Hippocampal formation (tissue), 2 donors: ENCODE results near the gene CDH22.
A peak's percentile ranks its signal among the peaks of the same experiment; 100 is the strongest.

Experiments used
- DNase-seq, 2 donors: peaks; one replicate each; lab custom pipeline; 2025; lab: John Stamatoyannopoulos, UW

CDH22 gene

DNA sequence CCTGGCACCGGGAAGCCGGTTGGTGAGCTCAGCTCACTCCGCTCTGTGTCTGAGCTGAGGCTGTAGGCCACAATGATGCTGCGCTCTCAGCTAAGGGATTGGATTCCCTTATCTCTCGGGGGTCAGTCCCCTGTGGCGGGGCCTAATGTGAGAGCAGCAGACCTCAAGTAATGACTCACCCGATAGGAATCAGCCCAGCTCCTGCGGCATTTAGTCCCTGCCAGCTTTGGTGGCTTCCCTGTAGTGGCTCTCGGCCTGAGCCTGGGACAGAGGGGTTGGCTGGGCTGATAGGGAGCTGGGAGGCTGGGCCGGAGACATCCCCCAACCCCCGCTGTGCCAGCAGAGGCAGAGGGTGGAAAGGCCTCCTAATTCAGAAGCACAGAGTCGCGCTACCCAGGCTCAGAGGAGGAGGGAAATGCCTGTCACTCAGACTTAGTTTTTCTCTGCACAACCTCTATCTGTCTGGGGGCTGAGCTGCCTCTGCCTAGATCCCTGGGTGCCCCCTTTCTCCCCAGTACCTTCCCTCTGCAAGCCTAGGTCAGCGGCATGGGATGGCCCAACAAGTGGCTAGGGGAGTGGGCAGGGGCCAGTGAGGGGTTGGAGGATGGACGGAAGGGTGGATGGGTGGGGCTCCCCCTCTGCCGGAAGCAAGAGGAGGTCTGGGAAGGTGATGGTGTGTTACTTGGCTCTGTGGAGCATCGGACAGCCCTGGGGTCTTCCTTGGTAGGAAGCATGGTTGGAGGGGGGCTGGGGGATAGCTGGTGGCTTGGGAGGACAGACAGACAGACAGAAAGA, 92.2 kb downstream of the CDH22 start:
- DNase-seq: no peak

DNA sequence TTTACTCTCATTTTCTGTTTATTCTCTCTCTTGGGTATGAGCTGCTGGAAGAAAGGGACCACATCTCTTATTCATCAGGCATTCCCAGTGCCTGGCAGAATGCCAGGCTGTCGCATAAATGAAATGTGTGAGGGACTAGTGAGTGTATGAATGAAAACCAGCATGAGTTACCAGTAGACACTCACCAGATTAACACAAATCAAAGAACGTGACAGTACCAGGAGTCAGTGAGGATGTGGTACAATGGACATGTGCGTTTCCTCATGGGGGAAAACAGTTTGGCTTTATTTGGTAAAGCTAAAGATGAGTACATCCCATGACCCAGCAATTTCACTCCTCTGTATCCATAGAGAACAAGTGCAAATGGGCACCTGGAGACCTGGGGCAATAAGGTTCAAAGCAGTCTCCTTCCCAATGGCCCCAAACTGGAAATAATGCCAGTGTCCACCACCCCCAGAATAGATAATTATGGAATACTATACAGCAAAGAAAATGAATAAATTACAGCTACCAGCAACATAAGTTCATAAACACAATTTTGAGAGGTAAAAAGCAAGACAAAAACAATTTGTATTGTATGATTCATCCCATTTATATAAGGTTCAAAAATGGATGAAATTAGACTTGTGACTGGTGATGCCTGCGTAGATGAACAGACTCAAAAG, 93.3 kb downstream of the CDH22 start:
- no peak for DNase-seq

DNA sequence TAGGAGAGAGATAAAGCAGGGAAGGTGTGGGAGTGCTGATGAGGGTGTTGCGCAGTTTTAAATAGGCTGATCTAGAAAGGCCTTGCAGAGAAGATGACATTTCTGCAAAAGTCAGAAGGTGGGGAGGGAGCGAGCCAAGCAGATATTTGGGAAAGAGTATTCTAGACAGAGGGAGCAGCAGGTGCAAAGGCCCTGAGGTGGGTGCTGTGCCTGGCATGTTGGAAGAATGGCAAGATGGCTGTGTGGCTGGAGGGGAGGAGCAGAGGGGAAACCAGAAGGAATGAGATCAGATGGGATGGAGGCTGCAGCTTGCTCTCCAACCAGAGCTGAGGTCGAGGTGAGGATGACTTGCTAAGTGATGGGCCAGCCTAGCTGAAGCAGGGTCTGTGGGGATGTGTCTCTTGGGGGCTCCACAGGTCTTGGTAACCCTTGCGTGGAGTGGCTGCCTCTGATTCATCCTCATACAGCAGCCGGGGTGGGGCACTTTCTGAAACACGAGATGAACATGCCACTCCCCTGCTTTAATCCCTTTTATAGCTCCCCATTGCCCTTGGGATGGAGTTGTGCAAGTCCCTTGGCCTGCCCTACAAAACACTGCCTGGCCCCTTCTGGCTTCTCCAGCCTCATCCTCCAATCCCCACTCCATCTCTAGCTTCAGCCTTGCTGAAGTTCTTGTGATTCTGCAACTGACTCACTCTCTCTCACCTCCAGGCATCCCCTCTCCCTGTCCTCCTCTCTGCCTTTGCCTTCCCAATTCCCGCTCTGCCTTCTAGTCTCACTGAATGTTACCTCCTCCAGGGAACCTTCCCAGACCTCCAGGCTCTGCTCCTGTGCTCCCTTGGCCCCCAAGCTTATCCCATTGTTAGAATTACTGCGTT, 94.1 kb downstream of the CDH22 start:
- no peak for DNase-seq

DNA sequence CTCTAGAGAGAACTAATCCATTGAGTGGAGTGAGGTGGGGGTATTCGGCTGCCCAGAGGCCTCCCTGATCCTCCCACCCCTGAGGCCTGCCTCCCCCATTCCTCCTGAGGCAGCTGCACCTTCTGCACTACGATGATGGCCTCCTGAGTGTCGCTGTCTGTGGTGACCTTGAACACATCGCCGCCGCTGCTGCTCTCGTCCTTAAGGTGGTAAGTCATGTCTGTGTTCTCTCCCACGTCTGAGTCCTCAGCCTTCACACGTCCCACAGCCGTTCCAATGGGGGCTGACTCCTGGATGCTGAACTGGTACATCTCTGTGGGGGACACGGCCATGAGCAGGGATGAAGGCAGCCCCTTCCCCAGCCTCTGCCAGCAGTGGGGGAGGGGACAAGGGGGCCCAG, 95.4 kb downstream of the CDH22 start:
- DNase-seq: no peak

DNA sequence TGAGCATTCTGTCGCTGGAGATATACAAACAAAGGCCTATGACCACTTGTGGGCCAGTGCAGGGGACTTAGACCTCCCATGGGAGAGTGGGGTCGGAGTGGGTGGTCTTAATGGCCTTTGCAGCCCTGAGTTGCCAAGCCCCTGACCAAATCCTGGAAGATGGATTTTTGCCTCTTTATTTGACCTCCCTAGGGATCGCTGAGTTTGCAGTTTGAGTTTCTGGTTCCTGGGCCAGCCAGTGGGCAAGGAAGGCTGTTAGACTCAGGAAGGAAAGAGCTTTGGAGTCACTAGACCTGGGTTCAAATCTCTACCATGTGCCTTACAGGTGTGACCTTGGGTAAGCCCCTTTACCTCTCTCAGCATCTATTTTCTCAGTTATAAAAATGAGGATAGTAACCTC, 96.0 kb downstream of the CDH22 start:
- no peak for DNase-seq

DNA sequence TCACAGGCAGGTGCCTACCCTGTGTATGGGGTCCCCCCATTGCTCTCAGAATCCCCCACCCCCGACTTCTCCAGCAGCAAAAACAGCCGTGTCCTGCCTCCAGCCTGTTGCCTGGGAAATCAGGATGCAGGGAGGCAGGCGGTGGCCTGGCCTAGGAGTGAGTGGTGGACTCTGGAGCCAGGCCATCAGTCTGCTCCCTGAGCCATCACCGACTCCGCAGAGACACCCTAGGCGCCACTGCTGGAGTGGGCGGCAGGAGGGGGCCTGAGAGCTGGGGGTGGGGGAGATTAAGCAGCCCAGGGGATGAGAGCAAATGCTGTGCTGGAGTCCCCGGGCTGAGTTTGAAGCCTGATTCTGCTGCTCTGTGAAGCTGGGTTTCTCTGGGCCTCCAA, 97.0 kb downstream of the CDH22 start:
- DNase-seq: no peak

DNA sequence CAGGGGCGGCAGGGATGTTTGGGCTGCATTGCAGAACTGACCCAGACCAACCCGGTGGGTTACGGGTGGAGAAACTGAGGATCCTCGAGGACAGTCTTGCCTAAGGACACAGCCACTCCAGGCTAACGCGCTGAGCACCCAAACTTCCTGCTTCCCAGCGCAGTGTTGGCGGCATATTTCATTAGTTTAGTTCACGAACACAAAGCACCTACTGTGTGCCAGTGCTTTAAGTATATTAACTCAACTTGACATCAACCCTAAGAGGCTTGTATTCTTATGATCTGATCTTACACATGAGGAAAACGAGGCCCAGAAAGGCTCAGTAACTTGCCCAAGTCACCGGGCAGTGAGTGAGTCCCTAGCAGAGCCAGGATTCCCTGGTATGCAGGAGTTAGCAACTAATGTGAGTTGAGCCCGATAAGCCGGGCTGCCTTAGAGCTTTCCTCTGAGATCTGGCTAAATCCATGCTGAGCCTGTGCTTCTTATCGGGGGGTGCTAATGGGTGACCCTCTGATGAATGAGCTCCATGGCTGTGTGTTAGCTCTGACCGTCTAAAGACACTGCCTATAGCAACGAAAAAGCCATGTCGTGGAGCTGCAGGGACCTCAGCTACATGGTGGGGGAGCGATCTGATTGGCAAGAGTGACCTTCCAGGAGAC, 97.5 kb downstream of the CDH22 start:
- no peak for DNase-seq

DNA sequence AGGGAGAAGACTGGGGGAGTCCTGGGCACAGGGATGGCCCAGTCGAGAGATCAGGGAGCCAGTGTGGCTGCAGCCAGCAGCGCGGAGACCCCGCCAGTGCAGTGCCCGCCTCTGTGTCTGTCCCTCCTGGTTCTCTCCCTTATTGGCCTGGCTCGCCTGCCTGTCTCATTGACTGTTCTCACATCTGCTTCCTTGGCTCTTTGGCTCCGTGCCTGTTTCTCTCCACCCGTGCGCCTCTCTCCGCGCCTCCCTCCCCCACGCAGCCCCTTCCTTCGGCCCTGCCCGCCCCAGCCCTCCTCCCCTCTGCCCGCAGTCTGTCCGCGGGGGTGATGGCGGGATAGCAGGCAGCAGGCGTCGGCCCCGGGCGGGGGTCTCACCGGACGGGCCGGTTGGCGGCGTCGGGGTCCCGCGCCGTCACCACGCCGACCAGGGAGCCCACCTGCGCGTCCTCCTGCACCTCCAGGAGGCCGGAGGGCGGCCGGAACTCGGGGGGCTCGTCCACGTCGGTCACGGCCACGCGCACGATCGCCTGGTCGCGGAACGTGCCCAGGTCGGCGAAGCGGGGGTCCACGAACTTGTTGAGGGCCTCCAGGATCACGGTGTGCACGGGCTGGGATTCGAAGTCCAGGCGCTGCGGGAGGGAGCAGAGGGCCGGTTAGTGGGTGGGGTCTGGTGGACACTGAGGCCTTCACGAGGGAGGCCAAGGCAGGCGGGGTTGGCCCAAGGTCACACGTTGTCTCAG, 98.2 kb downstream of the CDH22 start:
- DNase-seq: no peak

DNA sequence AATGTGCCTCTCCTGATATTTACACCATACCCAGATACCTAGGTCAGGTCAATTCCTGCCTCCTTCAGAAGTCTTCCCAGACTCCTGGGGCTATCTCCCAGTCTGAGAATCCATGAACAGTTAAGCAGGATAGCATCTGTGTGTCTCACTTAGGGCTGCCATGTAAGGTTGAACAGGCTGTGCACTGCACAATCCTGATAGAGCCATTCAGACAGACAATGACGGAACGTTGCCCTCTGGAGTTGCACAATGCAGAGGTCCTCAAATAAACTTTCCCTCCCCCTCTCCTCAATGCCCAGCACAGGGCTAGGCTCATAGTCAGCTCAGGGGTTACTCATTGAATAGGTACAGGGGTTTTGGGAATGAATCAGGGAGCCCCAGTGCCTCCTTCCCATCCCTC, 100.5 kb downstream of the CDH22 start:
- no peak for DNase-seq

DNA sequence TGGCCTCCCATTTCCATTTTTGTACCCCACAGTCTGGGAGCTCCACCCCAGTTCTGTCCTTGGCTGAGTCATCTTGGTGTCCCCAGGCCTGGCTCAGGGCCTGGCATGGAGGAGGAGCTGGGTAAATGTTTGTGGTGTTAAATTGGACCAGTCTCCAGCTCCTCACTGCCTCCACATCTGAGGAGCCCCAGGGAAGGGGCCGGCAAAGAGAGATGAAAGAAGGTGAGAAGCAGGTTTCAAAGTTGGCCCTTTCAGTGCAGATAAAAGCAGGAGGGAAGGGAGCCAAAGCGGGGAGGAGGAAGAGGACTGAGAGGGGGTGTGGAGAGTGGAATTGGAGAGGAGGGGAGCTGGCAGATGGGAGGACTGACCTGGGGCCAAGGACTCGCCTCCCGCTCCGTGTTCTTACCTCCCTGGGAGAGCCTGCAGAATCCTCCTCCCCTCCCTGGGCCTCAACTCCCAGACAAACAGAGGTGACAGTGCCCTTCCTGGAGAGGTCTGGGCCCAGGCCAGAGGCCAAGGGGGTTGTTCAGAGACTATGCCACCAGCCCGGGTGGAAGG, 101.2 kb downstream of the CDH22 start:
- DNase-seq: no peak

DNA sequence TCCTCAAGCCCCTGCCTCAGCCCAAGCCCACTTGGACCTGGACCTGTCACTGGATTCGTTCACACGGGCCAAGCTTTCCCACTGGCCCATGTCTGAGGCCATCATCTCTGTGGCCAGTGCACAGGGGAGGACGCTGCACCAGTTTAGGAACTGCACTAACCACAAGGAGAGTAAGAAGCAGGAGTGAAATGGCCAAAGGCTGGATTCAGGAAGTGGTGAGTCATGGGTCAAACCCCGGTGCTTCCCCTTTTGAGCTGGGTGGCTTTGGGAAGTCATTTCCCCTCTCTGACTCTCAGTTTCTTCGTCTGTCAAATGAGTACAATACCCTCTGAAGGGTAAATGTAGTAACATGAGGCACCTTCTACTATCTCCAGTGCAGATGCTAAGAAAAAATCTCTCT, 102.3 kb downstream of the CDH22 start:
- DNase-seq: peak; percentile 14 to 27

DNA sequence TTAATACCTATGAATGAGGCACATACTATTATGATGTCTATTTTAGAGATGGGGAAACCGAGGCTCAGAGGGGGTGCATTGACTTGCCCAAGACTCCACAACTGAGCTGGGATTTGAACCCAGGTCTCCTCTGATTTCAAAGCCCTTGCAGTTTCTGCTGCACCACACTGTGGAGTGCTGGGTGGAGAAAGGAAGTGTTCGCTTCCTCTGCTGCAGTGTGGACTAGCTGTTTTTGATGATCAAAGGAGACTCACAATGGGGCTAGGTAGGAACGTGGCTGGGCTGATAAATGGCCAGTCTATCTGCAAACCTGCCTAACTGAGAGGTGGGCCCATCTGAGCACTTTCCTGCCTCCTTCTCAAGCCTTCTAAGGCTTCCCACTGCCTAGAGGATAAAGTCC, 102.9 kb downstream of the CDH22 start:
- DNase-seq: no peak

DNA sequence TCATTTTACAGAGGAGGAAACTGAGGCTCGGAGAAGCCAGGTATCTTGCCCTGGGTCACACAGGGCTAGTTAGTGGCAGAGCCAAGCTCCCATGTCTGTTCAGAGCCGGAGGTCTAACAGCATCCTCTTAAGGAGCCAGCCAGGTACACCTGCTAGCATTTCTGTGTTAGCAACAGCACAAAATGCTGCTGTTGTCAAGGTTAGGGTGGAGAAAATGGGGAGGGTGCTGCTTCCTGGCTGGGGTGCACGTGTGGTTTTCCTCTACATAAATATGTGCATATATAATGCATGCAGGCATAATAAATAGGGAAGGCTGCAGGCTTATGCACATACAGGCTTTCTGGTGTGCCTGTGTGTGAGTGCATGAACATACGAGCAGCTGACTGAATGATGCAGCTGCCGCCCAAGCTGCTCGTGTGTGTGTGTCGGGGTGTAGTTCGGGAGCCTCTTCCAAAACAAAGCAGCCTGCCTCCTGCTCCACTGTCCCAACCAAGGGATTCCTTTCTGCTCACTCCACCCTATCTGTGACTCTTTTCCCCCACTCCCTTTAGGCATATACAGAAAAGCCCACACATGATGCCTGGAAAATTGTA, 103.6 kb downstream of the CDH22 start:
- DNase-seq: no peak

DNA sequence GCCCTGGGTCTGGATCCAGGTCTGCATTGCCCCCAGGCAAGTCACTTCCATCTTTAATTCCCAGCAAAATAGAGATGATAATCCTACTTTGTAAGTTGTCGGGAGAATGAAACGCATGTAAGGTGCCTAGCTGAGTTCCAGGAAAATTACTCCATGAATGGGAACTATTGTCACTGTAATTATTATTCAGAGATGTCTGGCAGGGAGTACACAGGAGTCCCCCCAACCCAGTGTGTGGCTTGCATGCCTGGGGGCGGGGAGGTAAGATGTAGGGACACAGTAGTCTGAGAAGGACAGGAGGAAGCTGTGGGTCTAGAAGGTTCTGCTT, 104.8 kb downstream of the CDH22 start:
- DNase-seq: no peak

DNA sequence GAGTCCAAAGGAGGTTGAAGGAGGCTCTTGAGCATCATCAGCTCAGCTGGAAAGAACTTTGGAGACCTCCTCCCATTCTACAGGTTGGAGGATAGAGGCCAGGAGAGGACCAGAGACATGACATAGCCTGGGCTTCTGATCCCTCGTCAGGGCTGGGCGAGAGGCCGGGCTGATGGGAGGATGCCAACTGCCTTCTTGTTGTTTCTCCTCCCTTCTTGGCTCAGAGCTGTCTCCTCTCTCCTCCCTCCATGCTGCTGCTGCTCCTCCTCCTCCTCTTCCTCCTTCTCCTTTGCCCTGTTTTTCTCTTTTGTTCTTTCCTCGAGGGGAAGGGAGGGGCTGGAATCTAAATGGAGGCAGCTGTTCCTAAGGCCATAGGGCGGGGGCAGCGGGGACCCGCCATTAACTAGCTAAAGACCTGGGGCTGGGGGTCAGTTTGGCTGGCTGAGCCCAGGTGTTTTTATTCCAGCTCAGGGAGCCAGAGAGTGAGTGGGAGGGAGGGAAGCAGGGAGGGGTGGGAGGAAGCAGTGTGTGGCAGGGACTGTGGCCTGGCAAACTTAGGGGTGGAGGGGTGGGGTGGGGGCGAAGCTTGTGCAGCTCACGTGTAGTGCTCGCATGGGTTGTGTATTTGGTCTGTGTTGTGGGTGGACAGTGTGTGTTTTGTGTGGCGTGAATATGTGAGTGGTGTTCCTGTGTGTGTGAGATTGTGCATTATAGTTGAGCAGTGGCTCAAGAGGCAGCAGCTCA, 105.4 kb downstream of the CDH22 start:
- DNase-seq: peak in 1 of 2 donors; percentile 6

DNA sequence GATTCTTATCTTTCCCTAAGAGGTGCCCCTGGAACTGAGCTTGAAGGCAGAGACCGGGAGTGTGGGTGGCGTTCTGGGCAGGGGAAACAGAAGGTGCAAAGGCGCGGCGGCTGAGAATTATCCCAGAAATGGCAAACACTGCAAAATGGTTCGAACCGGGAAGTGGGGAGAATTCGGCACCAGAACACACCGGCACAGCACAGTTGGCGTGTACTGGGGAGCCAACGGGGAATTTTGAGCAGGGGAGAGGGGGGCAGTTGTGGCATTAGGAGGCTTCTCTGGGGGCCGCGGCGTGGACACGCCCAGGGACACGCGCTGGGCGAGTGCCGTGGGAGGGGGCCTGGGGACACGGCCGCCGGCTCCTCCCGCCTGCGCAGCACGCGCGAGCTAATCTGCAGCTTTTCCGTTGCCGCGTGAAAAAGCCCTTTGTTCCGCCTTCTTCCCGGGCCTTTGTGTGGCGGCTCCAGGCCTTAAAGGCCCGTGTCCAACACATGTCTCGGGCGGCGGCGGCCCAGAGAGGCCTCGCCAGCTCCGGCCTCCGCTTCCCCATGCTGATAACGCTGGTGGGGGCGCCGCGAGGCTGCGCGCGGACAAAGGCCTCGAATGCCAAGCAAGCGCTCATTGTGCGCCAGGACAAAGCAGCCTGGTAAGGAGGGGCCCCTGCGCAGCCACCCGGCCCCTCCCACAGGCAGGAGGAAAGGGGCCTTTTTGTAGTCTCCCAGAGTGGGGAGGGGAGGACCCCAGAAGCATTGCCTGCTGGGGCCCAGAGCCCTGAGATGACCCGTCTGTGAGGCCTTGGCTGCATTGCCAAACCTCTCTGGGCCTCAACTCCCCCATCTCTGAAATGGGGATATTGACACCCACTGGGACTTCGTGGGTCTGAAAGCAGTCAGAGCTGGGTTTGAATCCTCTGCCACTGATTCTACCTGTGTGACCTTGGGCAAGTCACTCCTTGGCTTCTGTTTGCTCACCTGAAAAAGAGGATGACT, 107.4 kb downstream of the CDH22 start:
- DNase-seq: peak; percentile 18 to 64

DNA sequence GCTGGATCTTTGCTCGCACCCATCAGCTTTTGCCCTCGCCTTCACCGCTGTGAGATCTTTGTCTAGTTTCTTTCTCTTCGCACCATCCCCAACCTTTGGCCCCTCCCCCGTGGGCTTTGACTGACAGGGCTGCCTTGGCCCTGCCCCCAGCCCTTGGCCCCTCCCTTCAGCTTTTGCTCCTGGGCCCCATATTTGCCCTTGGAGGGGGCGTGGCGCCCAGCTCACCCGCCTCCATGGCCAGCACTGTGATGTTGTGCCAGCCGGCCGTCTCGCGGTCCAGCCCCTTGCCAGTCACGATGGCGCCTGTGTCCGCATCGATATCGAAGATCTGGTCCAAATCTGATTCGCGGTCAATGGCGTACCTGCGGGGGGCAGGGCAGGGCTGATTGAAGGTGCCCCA, 109.1 kb downstream of the CDH22 start:
- DNase-seq: no peak

DNA sequence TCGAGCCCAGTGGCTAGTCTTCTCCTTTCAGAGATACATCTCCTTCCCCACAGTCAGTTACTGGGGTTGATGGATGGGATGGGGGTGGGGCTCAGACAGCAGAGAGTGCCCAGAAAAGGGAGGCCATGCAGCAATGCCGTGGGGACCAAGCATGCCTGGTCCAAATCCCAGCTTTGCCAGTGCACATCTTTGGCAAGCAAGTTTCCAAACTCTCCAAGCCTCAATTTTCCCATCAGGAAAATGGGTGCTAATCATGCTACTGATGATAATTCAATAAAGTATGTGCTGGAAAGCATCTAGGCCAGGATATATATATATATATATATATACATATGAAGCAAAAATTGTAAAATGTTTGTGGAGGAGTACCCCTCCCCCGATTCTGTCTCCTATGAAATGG, 111.3 kb downstream of the CDH22 start:
- DNase-seq: no peak
